ENCODE results near the gene ZYX.

ZYX gene, protein sequence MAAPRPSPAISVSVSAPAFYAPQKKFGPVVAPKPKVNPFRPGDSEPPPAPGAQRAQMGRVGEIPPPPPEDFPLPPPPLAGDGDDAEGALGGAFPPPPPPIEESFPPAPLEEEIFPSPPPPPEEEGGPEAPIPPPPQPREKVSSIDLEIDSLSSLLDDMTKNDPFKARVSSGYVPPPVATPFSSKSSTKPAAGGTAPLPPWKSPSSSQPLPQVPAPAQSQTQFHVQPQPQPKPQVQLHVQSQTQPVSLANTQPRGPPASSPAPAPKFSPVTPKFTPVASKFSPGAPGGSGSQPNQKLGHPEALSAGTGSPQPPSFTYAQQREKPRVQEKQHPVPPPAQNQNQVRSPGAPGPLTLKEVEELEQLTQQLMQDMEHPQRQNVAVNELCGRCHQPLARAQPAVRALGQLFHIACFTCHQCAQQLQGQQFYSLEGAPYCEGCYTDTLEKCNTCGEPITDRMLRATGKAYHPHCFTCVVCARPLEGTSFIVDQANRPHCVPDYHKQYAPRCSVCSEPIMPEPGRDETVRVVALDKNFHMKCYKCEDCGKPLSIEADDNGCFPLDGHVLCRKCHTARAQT

DNA sequence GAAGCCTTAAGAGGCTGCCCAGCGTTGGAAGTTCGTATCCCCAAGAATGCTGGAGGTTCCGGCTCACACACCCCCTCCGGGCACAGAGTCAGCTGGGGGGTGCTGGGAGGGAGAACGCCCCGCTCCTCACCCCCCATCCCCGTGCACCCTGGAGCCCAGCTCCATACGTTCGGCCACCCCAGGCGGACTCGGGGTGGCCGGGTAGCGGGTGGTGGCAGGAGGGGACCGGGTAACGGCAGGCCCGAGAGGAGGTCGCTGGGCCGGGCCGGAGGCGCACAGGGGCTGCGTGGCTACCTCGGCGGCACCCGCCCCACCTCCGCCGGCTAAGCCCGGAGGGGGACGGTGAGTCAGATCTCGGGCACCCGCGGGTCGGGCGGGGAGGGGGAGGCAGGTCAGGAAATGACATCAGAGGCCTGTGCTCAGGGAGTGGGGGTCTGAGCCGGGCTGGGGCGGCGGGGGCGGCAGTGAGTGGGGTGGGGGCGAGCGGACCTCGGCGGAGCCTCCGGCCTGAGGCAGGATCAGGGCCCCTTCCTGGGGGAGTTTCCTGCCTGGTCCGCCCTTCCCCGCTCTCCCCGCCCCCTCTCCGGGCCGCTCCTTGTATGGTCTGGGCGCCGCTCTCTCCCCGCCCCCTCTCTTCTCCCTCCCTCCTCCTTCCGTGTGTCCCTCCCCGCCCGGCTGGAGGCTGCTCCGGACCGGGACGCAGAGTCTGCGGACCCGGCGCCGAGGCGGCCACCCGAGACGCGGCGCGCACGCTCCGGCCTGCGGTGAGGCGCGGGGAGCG, at the start of gene ZYX:
Gene ZYX (plus strand): TSS at position 700 of the 781 bp plus-strand sequence. CDS start 227 bp downstream, outside the sequence.
- DNase-seq (ENCODE audit: low read depth): peak; percentile 71

DNA sequence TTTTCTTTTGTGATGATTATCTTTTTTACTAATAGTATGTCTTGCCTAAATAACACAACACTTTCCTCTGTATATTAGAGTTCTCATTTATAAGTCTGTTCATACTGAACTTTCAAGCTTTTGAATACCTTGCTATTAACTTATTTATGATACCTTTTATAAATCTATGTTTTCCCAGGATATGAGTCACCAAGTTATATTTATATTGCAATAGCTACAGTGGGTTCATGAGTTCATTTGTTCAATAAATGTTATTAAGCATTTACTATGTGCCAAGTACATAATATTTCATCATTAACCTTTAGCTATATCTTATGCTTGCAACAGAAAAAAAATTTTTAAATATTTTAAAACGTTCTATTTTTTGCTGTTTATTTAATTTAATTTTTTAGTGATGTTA, 46.9 kb upstream of the ZYX start:
- DNase-seq (ENCODE audit: low read depth): no peak

DNA sequence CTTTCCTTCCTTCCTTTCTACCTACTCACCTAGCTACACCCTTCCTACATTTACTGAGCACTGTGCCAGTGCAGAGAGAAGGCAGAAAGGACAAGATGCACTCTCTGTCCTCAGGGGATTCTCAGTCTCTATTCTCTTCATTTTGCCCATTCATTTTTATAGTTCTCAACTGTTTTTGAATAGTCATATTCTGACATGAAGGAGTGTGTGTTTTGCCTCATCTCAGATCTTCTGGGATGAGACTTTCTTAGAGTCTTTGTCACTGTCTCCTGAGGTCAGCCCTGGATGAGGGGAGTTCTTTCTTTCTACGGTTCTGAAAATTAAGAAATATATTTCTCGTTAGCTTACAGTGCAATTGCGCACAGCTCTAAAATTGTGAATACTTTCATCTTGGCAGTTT, 43.9 kb upstream of the ZYX start:
- no peak for DNase-seq (ENCODE audit: low read depth)

DNA sequence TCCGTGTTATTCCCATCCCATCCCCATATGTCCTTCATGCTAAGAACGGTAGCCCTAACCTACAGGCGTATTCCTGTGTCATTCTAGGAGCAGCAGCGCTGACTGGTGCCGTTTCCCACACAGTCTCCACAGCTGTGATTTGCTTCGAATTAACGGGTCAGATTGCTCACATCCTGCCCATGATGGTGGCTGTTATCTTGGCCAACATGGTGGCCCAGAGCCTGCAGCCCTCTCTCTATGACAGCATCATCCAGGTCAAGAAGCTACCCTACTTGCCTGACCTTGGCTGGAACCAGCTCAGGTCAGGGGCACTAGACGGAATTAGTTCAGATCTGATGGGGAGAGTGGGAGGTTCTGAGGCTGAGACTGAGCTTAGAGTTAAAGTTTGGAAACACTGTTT, 39.3 kb upstream of the ZYX start:
- DNase-seq (ENCODE audit: low read depth): no peak

DNA sequence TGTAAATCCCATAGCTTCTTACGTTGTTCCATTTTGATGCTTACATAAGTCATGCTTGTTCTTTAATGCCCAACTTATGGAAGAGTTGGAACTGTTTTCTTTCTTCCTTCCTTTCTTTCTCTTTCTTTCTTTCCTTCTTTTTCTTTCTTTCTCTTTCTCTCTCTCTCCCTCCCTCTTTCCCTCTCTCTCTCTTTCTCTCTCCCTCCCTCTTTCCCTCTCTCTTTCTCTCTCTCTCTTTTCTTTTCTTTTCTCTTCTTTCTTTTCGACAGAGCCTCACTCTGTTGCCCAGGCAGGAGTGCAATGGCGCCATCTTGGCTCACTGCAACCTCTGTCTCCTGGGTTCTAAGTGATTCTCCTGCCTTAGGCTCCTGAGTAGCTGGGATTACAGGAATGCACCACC, 37.5 kb upstream of the ZYX start:
- no peak for DNase-seq (ENCODE audit: low read depth)

DNA sequence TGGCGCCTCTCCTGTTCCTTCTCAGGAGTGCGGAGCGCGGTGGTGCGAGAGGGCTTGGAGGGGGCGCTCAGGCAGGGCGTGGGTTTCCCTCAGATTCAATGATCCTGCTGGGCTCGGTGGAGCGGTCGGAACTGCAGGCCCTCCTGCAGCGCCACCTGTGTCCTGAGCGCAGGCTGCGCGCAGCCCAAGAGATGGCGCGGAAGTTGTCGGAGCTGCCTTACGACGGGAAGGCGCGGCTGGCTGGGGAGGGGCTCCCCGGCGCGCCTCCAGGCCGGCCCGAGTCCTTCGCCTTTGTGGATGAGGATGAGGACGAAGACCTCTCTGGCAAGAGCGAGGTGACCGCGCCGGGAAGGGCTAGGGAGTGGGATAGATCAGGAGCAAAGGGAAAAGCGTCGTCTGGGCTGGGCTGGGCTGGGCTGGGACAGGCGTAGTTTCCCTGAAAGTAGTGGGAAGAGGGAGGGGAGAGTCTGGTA, 35.7 kb upstream of the ZYX start:
- no peak for DNase-seq (ENCODE audit: low read depth)

DNA sequence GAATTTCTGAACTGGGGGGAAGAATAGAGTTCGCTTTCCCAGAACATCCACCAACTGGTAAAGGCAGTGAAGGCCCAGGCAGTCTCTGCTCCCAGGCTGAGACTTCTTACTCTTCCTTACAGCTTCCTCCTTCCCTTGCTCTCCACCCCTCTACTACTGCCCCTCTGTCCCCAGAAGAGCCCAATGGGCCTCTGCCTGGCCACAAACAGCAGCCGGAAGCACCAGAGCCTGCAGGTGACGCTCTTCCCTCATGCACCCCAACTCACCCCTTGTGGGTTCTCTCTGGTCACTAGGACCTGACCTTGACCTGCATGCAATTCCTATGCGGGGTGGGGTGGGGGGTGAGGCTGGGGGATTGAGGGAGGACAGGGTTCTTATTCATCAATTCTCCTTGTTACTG, 35.1 kb upstream of the ZYX start:
- no peak for DNase-seq (ENCODE audit: low read depth)

DNA sequence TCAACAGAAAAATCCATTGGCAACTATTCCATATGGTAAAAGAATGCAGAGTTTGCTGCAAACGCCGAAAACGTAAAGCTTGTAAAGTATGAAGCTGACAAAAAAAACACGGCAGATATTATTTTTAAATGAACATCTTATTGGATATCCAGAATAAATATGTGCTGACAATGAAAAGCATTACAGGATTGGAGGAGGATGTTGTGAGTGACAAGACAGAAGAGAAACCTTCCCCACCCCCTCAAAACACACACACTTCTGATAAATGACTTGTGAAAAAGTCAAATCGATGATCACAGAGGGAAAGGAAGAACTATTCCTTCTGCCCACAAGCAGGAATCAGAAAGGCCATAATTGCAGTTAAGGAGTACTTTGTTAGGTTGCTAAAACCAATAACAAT, 33.2 kb upstream of the ZYX start:
- DNase-seq (ENCODE audit: low read depth): no peak

DNA sequence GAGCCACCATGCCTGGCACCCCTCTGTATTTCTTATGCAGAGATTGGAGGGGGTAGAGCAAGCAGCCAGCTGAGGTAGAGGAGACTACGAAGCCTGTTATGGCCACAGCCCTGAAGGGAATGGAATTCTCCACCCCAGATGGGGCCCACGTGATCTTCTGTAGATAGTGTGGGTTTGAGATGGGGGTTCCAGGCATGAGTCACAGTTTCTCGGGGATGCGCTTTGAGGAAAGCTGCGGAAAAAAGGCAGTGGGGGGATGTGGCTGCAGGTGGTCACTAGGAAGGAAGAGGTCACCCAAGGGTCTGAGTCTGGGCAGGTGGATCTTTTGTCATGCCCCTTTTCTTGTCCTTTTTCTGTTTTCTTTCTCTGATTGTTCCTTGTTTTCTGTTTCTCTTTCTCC, 30.1 kb upstream of the ZYX start:
- no peak for DNase-seq (ENCODE audit: low read depth)

DNA sequence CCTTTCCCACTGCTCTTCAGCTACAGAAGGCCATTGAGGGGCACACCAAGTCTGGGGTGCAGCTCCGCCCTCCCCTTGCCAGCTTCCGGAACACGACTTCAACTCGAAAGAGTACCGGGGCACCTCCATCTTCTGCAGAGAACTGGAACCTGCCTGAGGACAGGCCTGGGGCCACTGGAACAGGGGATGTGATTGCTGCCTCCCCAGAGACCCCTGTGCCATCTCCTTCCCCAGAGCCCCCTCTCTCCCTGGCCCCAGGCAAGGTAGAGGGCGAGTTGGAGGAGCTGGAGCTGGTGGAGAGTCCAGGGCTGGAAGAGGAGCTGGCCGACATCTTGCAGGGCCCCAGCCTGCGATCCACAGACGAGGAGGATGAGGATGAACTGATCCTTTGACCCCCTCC, 29.6 kb upstream of the ZYX start:
- no peak for DNase-seq (ENCODE audit: low read depth)

DNA sequence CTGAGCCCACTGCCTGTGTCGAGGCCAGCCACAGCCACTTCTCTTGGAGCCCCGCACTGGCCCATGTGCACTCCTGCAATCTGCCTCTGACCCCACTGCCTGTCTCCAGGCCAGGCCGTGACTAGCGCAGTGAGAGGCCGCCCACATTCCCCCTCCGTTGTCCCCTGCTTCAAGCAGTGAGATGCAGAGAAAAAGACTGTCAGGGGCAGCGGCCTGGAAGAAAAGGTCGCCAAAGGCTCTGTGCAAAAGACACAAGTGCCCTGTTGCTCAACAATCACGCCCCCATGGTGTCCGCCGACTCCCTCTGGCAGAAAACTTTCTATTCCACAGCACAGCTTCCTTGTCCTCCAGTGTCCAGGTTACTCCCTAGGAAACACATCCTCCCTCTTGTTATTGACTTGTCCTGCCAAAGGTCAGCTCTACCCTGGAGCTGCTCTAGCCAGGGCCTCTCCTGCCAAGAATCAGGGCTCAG, 28.6 kb upstream of the ZYX start:
- DNase-seq (ENCODE audit: low read depth): no peak

DNA sequence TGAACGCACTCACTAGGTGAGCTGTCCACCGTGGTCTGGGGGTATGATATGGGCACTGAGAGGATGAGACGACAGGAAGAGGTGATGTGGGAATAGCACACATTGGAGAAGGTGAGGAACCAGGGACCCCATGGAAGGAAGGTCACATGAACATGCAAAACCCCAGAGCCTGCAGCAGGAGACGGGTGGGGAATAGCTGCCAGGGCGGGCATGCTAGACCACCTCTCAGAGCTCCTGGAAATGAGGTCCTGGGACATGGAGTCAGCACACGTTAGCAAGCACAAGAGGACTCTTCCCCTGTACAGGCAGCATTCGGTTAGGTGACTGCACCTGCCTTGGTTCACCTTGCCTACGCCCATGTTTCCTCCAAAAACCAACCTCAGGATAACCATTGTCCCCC, 26.8 kb upstream of the ZYX start:
- DNase-seq (ENCODE audit: low read depth): no peak

DNA sequence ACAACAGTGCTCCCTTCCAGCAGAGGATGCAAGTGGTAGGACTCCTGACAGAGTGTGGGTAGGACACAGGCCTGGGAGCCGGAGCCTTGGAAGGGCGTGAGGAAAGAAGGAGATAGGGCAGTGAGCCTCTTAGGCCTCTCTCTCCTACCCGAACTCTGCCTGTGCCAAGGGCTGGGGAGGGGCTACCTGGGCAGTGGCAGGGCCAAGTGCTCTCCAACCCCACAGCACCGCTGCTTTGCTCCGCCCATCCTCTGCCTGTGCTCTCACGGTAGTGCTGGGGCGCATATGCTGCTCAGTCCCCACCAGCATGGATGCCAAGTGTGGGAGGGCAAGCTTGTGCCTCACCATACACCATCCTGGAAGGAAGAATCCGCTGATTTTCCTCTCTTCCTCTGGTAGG, 26.2 kb upstream of the ZYX start:
- no peak for DNase-seq (ENCODE audit: low read depth)

DNA sequence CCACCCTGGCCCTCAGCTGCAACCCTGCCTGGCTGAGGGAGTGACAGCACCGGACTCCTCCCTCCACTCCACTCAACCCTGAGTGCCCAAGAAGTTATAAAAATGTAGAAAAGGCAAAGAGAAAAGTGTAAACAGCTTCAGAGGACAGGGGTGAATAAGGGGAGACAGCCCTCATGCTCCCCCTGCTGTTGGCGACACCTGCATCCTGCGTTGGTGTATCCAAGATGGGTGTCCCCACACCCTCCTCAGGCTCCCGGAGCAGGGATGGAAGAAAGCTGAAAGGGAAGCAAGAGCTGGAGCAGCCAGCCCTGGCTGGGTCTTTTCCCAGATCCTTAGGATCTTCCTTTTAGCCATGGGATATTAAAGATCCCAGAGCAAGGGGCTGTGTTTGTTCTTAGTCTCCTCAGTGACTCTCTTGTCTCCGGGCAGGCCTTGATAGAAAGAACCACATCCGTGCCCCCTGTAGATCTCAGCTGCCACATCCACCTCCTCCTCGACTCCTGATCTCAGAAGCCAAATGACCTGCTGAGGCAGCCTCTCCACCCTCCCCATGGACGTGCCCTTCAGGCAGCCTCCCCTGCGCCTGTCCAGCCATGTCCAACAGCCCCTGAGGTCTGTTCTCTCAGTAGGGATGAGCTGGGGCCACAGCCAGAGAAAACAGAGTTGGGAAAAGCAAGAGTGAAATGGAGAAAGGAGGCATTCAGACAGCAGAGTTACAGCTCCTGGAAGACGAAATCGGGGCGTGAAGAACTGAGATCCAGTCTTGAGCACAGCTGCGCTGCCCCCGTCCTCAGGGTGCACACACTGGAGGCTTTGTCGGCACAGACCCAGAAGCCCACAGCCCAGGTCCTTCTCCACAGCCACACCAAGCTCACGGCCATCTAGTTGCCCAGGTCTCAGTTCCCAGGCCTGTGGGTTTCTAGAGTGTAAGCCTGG, 25.4 kb upstream of the ZYX start:
- DNase-seq (ENCODE audit: low read depth): no peak

DNA sequence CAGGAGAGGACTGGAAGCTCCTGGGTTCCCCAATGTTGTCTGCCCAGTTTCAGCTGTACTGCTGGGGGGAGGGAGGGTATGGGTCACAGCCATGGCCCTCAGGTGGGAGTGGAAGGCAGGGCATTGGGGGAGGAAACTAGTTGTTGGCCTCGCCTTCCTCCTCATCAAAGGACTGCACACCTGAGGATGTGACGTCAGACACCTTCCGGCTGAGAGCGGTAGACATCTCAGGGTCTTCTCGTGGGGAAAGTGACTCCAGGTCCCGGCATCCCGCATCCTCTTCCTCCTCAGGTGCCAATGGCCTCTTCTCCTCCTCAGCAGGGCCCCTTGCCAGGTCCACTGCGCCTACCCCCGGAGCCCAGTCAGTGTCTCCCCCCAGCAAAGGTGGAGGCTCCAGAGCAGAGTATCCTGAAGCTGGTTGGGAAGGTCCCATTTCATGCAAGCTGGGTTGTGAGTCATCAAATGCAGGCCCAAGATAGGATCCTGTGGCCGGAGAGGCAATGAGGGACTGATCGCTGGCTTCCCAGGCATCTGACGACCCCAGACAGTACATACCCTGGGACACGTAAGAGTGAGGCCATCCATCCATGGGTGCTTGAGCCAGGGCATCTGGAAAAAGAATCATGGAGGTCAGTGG, 24.6 kb upstream of the ZYX start:
- no peak for DNase-seq (ENCODE audit: low read depth)

DNA sequence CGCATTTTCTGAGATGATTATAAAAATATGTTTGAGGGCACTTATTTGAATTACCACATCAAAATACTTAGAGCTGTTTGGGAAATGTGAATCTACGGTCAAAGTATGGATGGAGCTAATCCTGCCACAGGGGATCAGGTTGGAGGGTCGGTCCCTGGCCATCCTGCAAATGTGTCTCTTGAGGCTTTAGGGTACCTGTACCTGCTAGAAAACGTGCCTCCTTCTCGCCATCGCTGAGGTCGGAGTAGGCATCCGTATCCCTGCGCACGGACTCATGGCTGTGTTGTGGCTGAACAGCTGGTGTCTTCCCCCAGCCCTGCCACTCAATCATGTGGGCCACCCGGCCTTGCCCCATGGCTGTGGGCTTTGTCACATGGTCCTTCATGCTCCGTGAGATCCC, 22.5 kb upstream of the ZYX start:
- no peak for DNase-seq (ENCODE audit: low read depth)

DNA sequence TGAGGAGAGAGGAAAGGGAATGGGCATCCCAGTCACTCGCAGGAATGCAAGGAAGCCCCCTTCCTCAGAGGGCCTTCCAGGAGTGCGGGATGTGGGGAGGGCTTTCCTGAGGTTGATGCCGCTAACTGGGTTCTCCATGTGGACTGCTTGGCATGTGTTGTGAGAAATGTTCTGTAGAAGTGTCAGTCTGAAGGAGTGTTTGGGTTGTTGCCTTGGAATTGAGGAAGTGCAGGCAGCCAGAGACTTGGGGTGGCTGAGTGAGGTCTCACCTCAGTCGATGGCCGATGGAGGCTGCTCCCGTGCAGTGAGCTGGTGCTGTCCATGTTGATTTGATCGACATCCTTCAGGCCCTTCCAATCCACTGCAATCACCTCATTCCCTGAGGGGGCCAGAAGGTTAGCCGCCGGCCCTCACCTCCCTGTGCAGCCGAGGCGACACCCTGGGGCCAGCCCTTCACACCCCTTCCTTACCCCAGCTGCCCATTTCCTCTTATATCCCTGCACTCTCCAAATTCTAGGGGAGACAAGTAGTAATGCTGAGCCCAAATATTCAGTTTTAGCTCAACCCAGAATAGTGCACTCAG, 21.3 kb upstream of the ZYX start:
- no peak for DNase-seq (ENCODE audit: low read depth)

DNA sequence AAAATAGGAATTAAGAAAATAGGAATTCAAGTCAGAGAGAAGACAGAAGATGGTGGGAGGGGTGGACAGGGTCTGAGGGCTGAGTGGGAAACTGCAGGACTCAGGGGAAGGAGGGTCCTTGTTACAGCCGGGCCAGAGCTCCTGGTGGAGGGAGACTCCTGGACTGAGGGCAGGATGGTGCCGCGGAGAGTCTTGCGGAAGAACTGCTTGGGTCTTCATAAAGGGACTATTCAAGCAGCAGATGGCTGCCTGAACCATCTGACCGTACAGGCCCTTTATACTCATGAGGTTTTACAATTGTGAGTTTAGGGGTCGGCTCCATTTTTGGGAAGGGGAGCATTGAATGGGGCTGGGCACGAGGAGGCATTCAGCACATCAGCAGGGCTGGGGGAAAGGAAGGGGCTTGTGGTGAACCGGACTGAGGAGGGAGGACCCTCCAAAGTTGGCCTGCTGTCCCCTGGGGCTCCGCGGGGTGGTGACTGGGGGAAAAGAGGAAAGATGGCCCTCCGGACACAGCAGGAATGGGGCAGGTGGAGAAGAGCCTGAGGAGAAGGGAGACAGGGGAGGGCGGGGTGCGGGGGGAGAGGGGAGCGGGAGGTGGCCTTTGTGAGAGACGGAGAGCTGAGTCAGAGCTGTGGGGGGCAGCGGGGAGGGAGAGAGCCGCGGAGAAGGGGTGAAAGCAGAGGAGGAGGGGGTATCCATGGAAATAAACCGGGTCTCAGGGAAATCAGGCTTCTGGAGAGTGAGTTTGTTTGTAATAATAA, 20.2 kb upstream of the ZYX start:
- no peak for DNase-seq (ENCODE audit: low read depth)

DNA sequence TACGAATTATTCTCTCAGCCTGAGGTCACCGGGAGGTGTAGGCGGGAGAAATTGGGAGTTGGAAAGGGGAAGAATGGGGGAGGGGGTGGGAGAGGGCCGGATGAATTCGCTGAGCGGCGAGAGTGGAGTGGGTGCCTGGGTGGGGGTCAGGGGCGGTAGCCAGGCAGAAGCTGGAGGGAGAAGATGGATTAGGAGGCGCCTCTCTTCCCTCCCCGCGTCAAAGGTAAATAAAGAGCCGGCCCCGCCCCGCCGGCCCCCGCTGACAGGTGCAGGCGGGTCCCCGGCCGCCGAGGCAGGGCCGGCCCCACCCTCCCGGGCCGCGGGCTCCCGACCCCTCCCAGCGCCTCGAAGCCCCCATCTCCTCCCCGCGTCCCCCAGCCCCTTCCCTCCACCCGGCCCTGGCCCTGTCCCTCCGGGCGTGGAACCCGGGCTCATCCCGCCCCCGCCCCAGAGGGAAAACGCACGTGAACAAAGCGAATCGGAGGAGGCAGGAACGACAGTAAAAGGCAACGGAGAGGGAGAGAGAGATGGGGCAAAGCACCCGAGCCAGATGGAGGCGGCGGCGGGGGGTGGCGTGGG, 19.5 kb upstream of the ZYX start:
- DNase-seq (ENCODE audit: low read depth): no peak
